OCI-LY1 (cell line): Measurements from ENCODE around the gene ERGIC1.

ENCODE experiments used
- H2AFZ ChIP-seq: fragments of 200-600 bp; sonication (generic), shearing (Covaris generic); 2 replicates; pipeline ENCODE4 v1.6.0; 2014; ENCODE audit warnings: antibody characterized with exemption, mild to moderate bottlenecking, low read length
- H3F3A ChIP-seq: fragments of 200-600 bp; sonication (generic), shearing (Covaris generic); 2 replicates; pipeline ENCODE4 v1.6.0; 2014; ENCODE audit warnings: mild to moderate bottlenecking, antibody characterized with exemption, low read length, moderate library complexity; ENCODE audit not compliant: insufficient read depth
- H3K27ac ChIP-seq: fragments of 200-600 bp; sonication (generic); 2 replicates; pipeline ENCODE4 v1.5.1; 2014; ENCODE audit warnings: low read length, mixed run types, mild to moderate bottlenecking, low read depth; ENCODE audit not compliant: poor library complexity, severe bottlenecking
- H3K27me3 ChIP-seq: fragments of 200-600 bp; sonication (generic); 2 replicates; pipeline ENCODE4 v1.6.0; 2014; ENCODE audit warnings: antibody characterized with exemption, mild to moderate bottlenecking, low read length, moderate library complexity; ENCODE audit not compliant: insufficient read depth
- H3K36me3 ChIP-seq: fragments of 200-600 bp; sonication (generic); 2 replicates; pipeline ENCODE4 v1.6.1; 2014; ENCODE audit warnings: mild to moderate bottlenecking, antibody characterized with exemption, low read length, moderate library complexity, mixed read lengths; ENCODE audit not compliant: insufficient read depth
- H3K4me1 ChIP-seq: fragments of 200-600 bp; sonication (generic); 2 replicates; pipeline ENCODE4 v1.5.1; 2014; ENCODE audit warnings: mild to moderate bottlenecking, low read length, moderate library complexity; ENCODE audit not compliant: insufficient read depth, severe bottlenecking
- H3K4me2 ChIP-seq: fragments of 200-600 bp; sonication (generic), shearing (Covaris generic); 2 replicates; pipeline ENCODE4 v1.6.1; 2014; ENCODE audit warnings: low read length
- H3K4me3 ChIP-seq: fragments of 200-600 bp; sonication (generic); 2 replicates; pipeline ENCODE4 v1.5.1; 2014; ENCODE audit warnings: low read length, low read depth, mild to moderate bottlenecking, mixed read lengths; ENCODE audit not compliant: poor library complexity, severe bottlenecking
- H3K79me2 ChIP-seq: fragments of 200-600 bp; shearing (Covaris generic); 2 replicates; pipeline ENCODE4 v1.6.1; 2016; ENCODE audit warnings: mixed run types, low read length, mixed read lengths; ENCODE audit not compliant: insufficient read depth
- H3K9ac ChIP-seq: fragments of 200-600 bp; sonication (generic), shearing (Covaris generic); 2 replicates; pipeline ENCODE4 v1.6.1; 2014; ENCODE audit warnings: mild to moderate bottlenecking, low read length, mixed read lengths
- H3K9me2 ChIP-seq: fragments of 200-600 bp; sonication (generic), shearing (Covaris generic); 2 replicates; pipeline ENCODE4 v1.6.1; 2014; ENCODE audit warnings: low read depth, mild to moderate bottlenecking, low read length, mixed read lengths
- H3K9me3 ChIP-seq: fragments of 200-600 bp; shearing (Covaris generic); 2 replicates; pipeline ENCODE4 v1.6.1; 2014; ENCODE audit warnings: low read length, mixed read lengths
- H4K20me1 ChIP-seq: fragments of 200-600 bp; sonication (generic), shearing (Covaris generic); 2 replicates; pipeline ENCODE4 v1.6.0; 2016; ENCODE audit warnings: mild to moderate bottlenecking, low read length; ENCODE audit not compliant: insufficient read depth
- CTCF ChIP-seq: fragments of 200-600 bp; sonication (generic), shearing (Covaris generic); IDR thresholded peaks from 2 replicates; pipeline ENCODE4 v1.5.1; 2017; ENCODE audit warnings: mild to moderate bottlenecking, antibody characterized with exemption, low read length, moderate library complexity, mixed read lengths
- EZH2 ChIP-seq: fragments of 200-600 bp; sonication (generic), shearing (Covaris generic); IDR thresholded peaks from 2 replicates; pipeline ENCODE4 v1.8.0; 2017; ENCODE audit warnings: borderline replicate concordance, mixed run types, mild to moderate bottlenecking, antibody characterized with exemption, low read length, moderate library complexity, mixed read lengths

Gene ERGIC1

GRCh38 chr5:172878585-172878932, 44.5 kb downstream of the ERGIC1 start:
- no peaks in the 10 kb centered on the region for H3K4me1 ChIP-seq
- no peak overlapping the region for H3K4me2 ChIP-seq
- H2AFZ ChIP-seq: no peak overlapping the region
- H3K9me2 ChIP-seq: no peaks in the 10 kb centered on the region
- H3F3A ChIP-seq: no peaks in the 10 kb centered on the region
- peaks cover 29% of the 10 kb centered on the region for H3K36me3 ChIP-seq
- no peak overlapping the region for H3K9ac ChIP-seq
- no peak overlapping the region for H3K27ac ChIP-seq
- no peaks in the 10 kb centered on the region for H4K20me1 ChIP-seq
- H3K27me3 ChIP-seq: no peaks in the 10 kb centered on the region
- TF ChIP-seq EZH2 (no peak), CTCF (no peak)
- H3K4me3 ChIP-seq: no peak overlapping the region
- H3K9me3 ChIP-seq: no peaks in the 10 kb centered on the region
- peaks cover 5% of the 10 kb centered on the region for H3K79me2 ChIP-seq

DNA sequence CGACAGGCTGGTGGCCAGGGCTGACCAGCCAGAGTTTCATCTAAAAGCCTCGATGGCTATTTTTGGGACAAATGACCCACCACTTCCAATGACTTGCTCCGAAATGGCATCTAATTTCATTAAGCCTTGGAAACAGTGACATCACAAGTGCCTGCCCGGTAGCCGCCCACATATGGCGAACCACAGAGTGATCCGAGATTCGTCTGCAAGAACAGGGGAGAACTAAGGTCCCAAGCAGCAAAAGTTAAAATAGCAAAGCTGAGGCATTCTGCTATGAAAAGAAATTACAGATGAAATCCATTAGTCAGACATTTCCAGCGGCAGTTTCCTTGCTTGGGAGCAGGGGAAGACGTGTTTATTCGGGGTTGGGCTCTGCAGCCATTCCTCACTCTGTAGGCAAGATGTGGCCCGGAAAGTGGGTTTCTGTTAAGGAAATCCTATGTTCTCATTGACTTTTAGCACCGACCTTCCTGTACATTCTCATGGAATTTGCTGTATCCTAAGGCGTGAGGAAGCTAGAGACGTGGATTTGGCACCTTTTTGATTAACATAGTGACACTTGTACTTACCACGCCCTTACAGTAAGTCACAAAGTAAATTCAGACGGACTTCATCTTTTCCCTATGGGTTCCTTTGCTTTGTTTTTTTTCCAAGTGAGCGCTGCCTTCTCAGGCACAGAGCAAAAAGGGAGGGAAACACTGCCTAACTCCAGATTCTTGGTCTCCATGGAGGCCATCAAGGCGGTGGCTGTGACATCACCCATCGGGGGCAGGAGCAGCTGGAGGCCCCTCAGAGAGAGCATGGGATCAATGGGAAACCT, 45.1 kb downstream of the ERGIC1 start:
- Histone ChIP-seq H3K79me2 (peaks cover 5% of the 10 kb centered on the region), H3F3A (no peaks in the 10 kb centered on the region), H3K4me3 (no peak overlapping the region)

GRCh38 chr5:172881691-172882370, 47.8 kb downstream of the ERGIC1 start:
- H3F3A ChIP-seq: no peaks in the 10 kb centered on the region
- H3K9me3 ChIP-seq: no peaks in the 10 kb centered on the region
- no peaks in the 10 kb centered on the region for H3K79me2 ChIP-seq
- H4K20me1 ChIP-seq: no peaks in the 10 kb centered on the region
- H3K9me2 ChIP-seq: no peaks in the 10 kb centered on the region
- H3K4me3 ChIP-seq: no peak overlapping the region
- peaks cover 32% of the 10 kb centered on the region for H3K36me3 ChIP-seq
- H3K4me2 ChIP-seq: no peak overlapping the region
- no peak overlapping the region for H3K27ac ChIP-seq
- H3K27me3 ChIP-seq: no peaks in the 10 kb centered on the region
- H2AFZ ChIP-seq: no peak overlapping the region
- H3K4me1 ChIP-seq: no peaks in the 10 kb centered on the region
- H3K9ac ChIP-seq: no peak overlapping the region
- TF ChIP-seq CTCF: no peak

More for the DNA sequence above, 45.1 kb downstream of the ERGIC1 start:
- Histone ChIP-seq H3K4me1 (no peaks in the 10 kb centered on the region), H3K4me2 (no peak overlapping the region), H3K9me3 (no peaks in the 10 kb centered on the region), H3K9ac (no peak overlapping the region), H3K27me3 (no peaks in the 10 kb centered on the region), H3K9me2 (no peaks in the 10 kb centered on the region), H3K27ac (no peak overlapping the region), H4K20me1 (no peaks in the 10 kb centered on the region), H3K36me3 (peaks cover 32% of the 10 kb centered on the region), H2AFZ (no peak overlapping the region)
- TF ChIP-seq CTCF: no peak
- no peak for TF ChIP-seq EZH2
